Mesothelial cell of epicardium (in vitro differentiated cells): ENCODE results near the gene PDXDC1. TPM values are rescaled to one million over a fixed set of nuclear protein-coding genes. Genes with fewer than 3 reads are reported as not detected.

Experiments used
- DNase-seq, 2 experiments: peaks; one replicate each; pipeline ENCODE4 v3.0.0; 2021; ENCODE audit warnings: low spot score in 2 of 2; ENCODE audit not compliant: unreplicated experiment in 2 of 2
- H3K27ac Mint-ChIP-seq: 2 replicates; pipeline ENCODE4 v1.8.0; 2021; ENCODE audit warnings: mixed read lengths
- H3K27me3 Mint-ChIP-seq: 2 replicates; pipeline ENCODE4 v1.8.0; 2021; ENCODE audit warnings: low read depth, mixed read lengths
- H3K36me3 Mint-ChIP-seq: 2 replicates; pipeline ENCODE4 v1.8.0; 2021; ENCODE audit warnings: mixed read lengths
- H3K4me1 Mint-ChIP-seq: 2 replicates; pipeline ENCODE4 v1.8.0; 2021; ENCODE audit warnings: mixed read lengths
- H3K4me3 Mint-ChIP-seq: 2 replicates; pipeline ENCODE4 v1.8.0; 2021; ENCODE audit warnings: mild to moderate bottlenecking, moderate library complexity, mixed read lengths
- H3K9me3 Mint-ChIP-seq: 2 replicates; pipeline ENCODE4 v1.8.0; 2021; ENCODE audit warnings: mixed read lengths
- total RNA-seq: library from RNA; stranded (reverse); gene quantifications from 3 replicates; pipeline ENCODE4 v1.2.1, GENCODE V29; 2021
- TF ChIP-seq, protein P1 (sequence below): fragments of 200-600 bp; sonication (generic); IDR thresholded peaks from one replicate; pipeline ENCODE4 v1.5.0; 2021; ENCODE audit warnings: antibody characterized with exemption; ENCODE audit not compliant: unreplicated experiment

The PDXDC1 gene
- total RNA-seq, 1 donor from 2014 or later = 115 TPM

DNA sequence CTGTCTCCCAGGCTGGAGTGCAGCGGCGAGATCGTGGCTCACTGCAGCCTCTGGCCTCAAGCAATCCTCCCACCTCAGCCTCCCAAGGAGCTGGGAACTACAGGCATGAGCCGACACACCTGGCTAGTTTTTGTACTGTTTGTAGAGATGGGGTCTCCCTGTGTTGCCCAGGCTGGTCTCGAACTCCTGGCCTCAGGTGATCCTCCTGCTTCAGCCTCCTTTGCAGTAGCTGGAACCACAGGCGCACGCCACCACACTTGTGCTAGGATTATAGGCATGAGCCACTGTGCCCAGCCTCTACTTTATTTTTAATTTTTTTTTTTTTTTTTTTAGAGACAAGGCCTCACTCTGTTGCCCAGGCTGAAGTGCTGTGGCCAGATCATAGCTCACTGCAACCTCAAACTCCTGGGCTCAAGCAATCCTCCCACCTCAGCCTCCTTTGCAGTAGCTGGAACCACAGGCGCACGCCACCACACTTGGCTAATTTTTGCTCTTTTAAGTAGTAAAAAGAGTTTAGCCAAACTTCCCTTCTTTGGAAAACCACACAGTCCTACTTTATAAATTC is 76.6 kb downstream of the PDXDC1 start:
- Mint-ChIP-seq H3K9me3 (no peaks in the 10 kb centered on the region), H3K4me3 (no peak overlapping the region), H3K4me1 (peaks cover 10% of the 10 kb centered on the region), H3K27me3 (no peaks in the 10 kb centered on the region), H3K27ac (no peak overlapping the region), H3K36me3 (peaks cover 9% of the 10 kb centered on the region)
- TF ChIP-seq, protein P1, sequence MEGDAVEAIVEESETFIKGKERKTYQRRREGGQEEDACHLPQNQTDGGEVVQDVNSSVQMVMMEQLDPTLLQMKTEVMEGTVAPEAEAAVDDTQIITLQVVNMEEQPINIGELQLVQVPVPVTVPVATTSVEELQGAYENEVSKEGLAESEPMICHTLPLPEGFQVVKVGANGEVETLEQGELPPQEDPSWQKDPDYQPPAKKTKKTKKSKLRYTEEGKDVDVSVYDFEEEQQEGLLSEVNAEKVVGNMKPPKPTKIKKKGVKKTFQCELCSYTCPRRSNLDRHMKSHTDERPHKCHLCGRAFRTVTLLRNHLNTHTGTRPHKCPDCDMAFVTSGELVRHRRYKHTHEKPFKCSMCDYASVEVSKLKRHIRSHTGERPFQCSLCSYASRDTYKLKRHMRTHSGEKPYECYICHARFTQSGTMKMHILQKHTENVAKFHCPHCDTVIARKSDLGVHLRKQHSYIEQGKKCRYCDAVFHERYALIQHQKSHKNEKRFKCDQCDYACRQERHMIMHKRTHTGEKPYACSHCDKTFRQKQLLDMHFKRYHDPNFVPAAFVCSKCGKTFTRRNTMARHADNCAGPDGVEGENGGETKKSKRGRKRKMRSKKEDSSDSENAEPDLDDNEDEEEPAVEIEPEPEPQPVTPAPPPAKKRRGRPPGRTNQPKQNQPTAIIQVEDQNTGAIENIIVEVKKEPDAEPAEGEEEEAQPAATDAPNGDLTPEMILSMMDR = no peak
- DNase-seq = no peak

DNA sequence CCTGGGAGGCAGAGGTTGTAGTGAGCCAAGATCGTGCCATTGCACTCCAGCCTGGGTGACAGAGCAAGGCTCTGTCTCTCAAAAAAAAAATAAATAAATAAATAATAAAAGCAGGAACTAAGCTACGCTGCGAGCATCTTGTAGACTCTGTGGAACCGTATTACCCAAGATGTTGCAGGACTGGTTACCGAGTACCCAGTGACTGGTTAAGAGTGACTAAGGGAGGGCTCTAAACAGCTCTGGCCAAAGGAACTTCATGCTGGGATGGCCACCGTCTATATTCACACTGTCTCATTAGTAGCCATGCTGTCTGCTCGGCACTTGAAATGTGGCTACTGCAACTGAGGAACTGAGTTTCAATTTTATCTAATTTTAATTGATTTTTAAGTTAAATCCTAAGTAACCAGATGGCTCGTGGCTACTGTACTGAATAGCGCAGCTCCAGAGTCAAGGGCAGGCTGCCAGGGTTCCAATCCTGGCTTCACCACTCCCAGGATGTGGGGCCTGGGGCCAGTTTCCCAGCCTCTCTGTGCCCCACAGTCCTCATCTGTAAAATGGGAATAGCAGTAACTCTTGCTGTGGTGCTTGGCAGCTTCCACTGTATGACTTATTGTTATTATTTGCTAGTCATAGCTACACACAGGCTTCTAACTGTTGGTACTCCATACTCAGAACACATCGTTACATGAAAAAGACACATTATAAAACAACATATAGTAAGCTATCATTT is 78.1 kb downstream of the PDXDC1 start:
- peaks cover 15% of the 10 kb centered on the region for H3K4me1 Mint-ChIP-seq
- TF ChIP-seq, protein P1 = no peak
- H3K27me3 Mint-ChIP-seq = no peaks in the 10 kb centered on the region
- H3K36me3 Mint-ChIP-seq = no peaks in the 10 kb centered on the region
- H3K9me3 Mint-ChIP-seq = no peaks in the 10 kb centered on the region
- DNase-seq = no peak
- no peak overlapping the region for H3K27ac Mint-ChIP-seq
- H3K4me3 Mint-ChIP-seq = no peak overlapping the region

DNA sequence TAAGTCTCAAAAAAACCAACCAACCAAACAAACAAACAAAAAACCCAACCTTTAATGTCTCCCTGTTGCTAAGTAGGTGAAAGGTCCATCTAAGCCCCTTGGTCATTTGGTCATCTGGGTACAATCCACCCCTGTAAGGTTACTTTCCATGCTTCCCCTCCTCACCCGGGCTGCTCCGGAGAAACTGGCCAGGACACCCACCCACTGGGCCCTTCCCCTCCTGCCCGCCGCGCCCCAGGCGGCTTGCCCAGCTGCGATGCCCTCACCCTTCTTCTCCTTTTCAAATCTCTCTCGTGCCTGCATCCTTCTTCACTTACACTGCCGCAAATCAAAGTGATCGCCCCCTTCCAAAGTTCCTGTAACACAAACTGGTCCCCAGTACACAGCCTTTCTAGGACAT is 79.1 kb downstream of the PDXDC1 start:
- no peak overlapping the region for H3K27ac Mint-ChIP-seq
- no peaks in the 10 kb centered on the region for H3K9me3 Mint-ChIP-seq
- peak overlapping the region; percentile 78 for H3K4me3 Mint-ChIP-seq

DNA sequence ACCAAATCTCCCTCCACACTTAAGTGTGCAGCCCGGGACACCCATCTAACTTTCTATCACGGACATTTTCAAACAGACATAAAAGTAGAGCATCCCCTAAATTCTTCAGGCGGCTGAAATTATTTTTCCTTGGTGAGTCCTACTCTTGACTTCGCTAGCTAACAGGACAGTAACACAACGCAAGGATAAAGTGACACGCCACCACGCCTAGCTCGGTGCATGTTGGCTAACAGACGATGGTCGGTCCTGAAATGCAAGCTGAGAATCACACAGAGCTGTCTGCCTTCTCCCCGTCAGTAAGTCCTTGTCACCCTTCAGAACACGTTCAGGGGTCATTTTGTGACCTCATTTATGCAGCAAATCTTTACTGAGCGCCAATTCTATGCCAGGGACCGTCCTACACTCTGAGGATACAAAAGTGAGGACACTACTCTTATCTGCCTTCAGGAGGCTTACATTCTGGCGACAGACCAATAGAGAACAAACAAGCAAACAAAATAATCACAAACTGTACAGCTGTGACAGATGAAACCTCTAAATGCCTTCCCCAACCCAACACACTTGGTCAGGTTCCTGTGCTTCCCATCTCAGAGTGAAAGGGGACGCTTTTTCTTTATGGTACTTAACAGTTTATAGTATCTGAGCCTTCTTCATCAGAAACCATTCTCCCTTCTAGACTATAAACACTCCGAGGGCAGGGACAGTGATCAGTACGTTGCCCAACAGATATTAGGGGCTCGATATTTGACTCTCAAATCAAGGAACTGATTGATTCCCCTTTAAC is 79.7 kb downstream of the PDXDC1 start:
- no peak overlapping the region for H3K27ac Mint-ChIP-seq
- H3K27me3 Mint-ChIP-seq = no peaks in the 10 kb centered on the region
- peaks cover 15% of the 10 kb centered on the region for H3K4me1 Mint-ChIP-seq
- no peaks in the 10 kb centered on the region for H3K9me3 Mint-ChIP-seq
- peaks cover 7% of the 10 kb centered on the region for H3K36me3 Mint-ChIP-seq
- no peak for DNase-seq
- H3K4me3 Mint-ChIP-seq = peak overlapping the region; percentile 78
- TF ChIP-seq, protein P1 = no peak

More for the DNA sequence above, 79.1 kb downstream of the PDXDC1 start:
- Mint-ChIP-seq H3K27me3 (no peaks in the 10 kb centered on the region), H3K4me1 (peaks cover 15% of the 10 kb centered on the region), H3K36me3 (peaks cover 3% of the 10 kb centered on the region)
- TF ChIP-seq, protein P1 = no peak
- DNase-seq = no peak

DNA sequence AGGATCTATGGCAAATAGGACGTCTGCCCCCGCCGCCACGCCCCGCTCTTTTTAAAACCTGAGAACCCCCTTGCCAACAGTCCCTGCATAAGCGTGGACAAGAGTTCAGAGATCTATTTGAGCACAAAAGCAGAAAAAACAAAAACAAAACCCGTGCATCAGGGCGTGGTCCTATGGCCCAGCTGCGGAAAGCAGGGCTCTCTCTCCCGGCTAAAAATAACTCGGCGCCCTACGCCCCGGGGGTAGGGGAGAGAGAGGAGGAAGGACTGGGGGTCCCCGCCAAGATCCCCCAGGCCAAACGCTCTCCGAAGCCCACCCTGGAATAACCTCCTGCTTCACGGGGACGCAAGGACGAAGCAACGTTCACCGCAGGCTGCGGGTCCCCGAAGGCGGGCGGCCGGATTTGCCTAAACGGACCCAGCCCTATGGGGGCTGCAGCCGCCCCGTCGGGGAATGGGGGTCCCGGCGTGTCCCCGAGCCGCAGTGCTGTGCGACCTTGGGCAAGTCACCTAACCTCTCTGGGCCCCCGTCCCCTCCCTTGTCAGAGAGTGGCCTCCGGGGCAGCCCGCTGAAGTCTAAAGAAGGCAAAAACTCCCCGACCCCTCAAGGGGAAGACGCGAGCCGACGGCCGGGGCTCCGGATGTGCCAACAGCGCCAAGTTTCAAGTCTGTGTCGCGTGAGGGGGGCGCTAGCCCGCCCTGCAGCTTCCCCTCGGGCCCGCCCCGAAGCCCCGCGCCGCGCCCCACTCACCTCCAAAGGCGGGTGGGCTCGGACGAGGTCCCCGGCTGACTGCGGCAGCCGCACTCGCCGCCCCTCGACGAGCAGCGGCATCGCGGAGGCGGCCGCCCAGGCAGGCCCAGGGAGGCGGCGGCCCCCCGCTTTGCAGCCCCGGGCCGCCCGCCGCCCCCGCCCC is 80.6 kb downstream of the PDXDC1 start:
- Mint-ChIP-seq H3K9me3 (no peaks in the 10 kb centered on the region), H3K27me3 (no peaks in the 10 kb centered on the region), H3K36me3 (peaks cover 11% of the 10 kb centered on the region), H3K4me1 (peaks cover 15% of the 10 kb centered on the region), H3K27ac (no peak overlapping the region), H3K4me3 (peak overlapping the region; percentile 78)
- no peak for DNase-seq
- TF ChIP-seq, protein P1 = no peak
